ENCODE results near the gene ADRA2C.

Gene ADRA2C

GRCh38 chr4:3744232-3744631 lies 22.0 kb upstream of the ADRA2C start:
- H3K9me3 Mint-ChIP-seq: peaks cover 7% of the 10 kb centered on the region
- no peak overlapping the region for H3K27ac Mint-ChIP-seq
- intact Hi-C loops (cut with micrococcal nuclease): no loop called here
- H3K36me3 Mint-ChIP-seq (ENCODE audit: low read depth): no peaks in the 10 kb centered on the region
- H3K4me1 Mint-ChIP-seq (ENCODE audit: low read depth): no peaks in the 10 kb centered on the region
- H3K27me3 Mint-ChIP-seq: peaks cover 50% of the 10 kb centered on the region
- H3K4me3 Mint-ChIP-seq: no peak overlapping the region

GRCh38 chr4:3744901-3745300 lies 21.3 kb upstream of the ADRA2C start:
- intact Hi-C loops (cut with micrococcal nuclease): no loop called here
- Mint-ChIP-seq H3K9me3 (peaks cover 7% of the 10 kb centered on the region), H3K4me1 (ENCODE audit: low read depth) (no peaks in the 10 kb centered on the region), H3K27ac (no peak overlapping the region), H3K27me3 (peaks cover 50% of the 10 kb centered on the region), H3K4me3 (no peak overlapping the region), H3K36me3 (ENCODE audit: low read depth) (no peaks in the 10 kb centered on the region)

GRCh38 chr4:3745886-3746656 lies 20.1 kb upstream of the ADRA2C start:
- H3K27ac Mint-ChIP-seq: no peak overlapping the region
- H3K36me3 Mint-ChIP-seq (ENCODE audit: low read depth): no peaks in the 10 kb centered on the region
- H3K4me1 Mint-ChIP-seq (ENCODE audit: low read depth): no peaks in the 10 kb centered on the region
- intact Hi-C loops (cut with micrococcal nuclease): no loop called here
- peaks cover 7% of the 10 kb centered on the region for H3K9me3 Mint-ChIP-seq
- H3K4me3 Mint-ChIP-seq: no peak overlapping the region
- H3K27me3 Mint-ChIP-seq: peaks cover 50% of the 10 kb centered on the region

- intact Hi-C loops (cut with micrococcal nuclease): no loop called here
- Mint-ChIP-seq H3K27ac (no peak overlapping the region), H3K4me3 (no peak overlapping the region), H3K4me1 (ENCODE audit: low read depth) (no peaks in the 10 kb centered on the region), H3K9me3 (peaks cover 7% of the 10 kb centered on the region), H3K36me3 (ENCODE audit: low read depth) (no peaks in the 10 kb centered on the region), H3K27me3 (peaks cover 52% of the 10 kb centered on the region)
These were observed 19.2 kb upstream of the ADRA2C start for GRCh38 chr4:3746701-3747580.

- Mint-ChIP-seq H3K27me3 (peaks cover 51% of the 10 kb centered on the region), H3K27ac (no peak overlapping the region), H3K4me1 (ENCODE audit: low read depth) (no peaks in the 10 kb centered on the region), H3K4me3 (no peak overlapping the region), H3K9me3 (peaks cover 5% of the 10 kb centered on the region), H3K36me3 (ENCODE audit: low read depth) (no peaks in the 10 kb centered on the region)
- intact Hi-C loops (cut with micrococcal nuclease): no loop called here
These were observed 18.6 kb upstream of the ADRA2C start for GRCh38 chr4:3747581-3747904.

GRCh38 chr4:3748136-3748898 lies 17.9 kb upstream of the ADRA2C start:
- Mint-ChIP-seq H3K4me3 (no peak overlapping the region), H3K9me3 (no peaks in the 10 kb centered on the region), H3K4me1 (ENCODE audit: low read depth) (no peaks in the 10 kb centered on the region), H3K27ac (no peak overlapping the region), H3K27me3 (peaks cover 45% of the 10 kb centered on the region), H3K36me3 (ENCODE audit: low read depth) (no peaks in the 10 kb centered on the region)
- intact Hi-C loops (cut with micrococcal nuclease): no loop called here

GRCh38 chr4:3749081-3749480 lies 17.1 kb upstream of the ADRA2C start:
- no peak overlapping the region for H3K4me3 Mint-ChIP-seq
- H3K27me3 Mint-ChIP-seq: peaks cover 38% of the 10 kb centered on the region
- intact Hi-C loops (cut with micrococcal nuclease): no loop called here
- no peaks in the 10 kb centered on the region for H3K9me3 Mint-ChIP-seq
- H3K4me1 Mint-ChIP-seq (ENCODE audit: low read depth): no peaks in the 10 kb centered on the region
- H3K27ac Mint-ChIP-seq: no peak overlapping the region
- H3K36me3 Mint-ChIP-seq (ENCODE audit: low read depth): no peaks in the 10 kb centered on the region

GRCh38 chr4:3750334-3750733 lies 15.9 kb upstream of the ADRA2C start:
- Mint-ChIP-seq H3K4me1 (ENCODE audit: low read depth) (no peaks in the 10 kb centered on the region), H3K27ac (no peak overlapping the region), H3K4me3 (no peak overlapping the region), H3K36me3 (ENCODE audit: low read depth) (no peaks in the 10 kb centered on the region), H3K27me3 (peaks cover 30% of the 10 kb centered on the region), H3K9me3 (no peaks in the 10 kb centered on the region)
- intact Hi-C loops (cut with micrococcal nuclease): no loop called here

GRCh38 chr4:3752022-3752421 lies 14.2 kb upstream of the ADRA2C start:
- Mint-ChIP-seq H3K4me3 (no peak overlapping the region), H3K27me3 (peaks cover 20% of the 10 kb centered on the region), H3K4me1 (ENCODE audit: low read depth) (no peaks in the 10 kb centered on the region), H3K27ac (no peak overlapping the region), H3K9me3 (no peaks in the 10 kb centered on the region), H3K36me3 (ENCODE audit: low read depth) (no peaks in the 10 kb centered on the region)
- intact Hi-C loops (cut with micrococcal nuclease): no loop called here

GRCh38 chr4:3753726-3754412 lies 12.3 kb upstream of the ADRA2C start:
- H3K27ac Mint-ChIP-seq: no peak overlapping the region
- no peaks in the 10 kb centered on the region for H3K36me3 Mint-ChIP-seq (ENCODE audit: low read depth)
- no peak overlapping the region for H3K4me3 Mint-ChIP-seq

GRCh38 chr4:3756343-3757059 lies 9.7 kb upstream of the ADRA2C start:
- Mint-ChIP-seq H3K4me1 (ENCODE audit: low read depth) (no peaks in the 10 kb centered on the region), H3K9me3 (no peaks in the 10 kb centered on the region), H3K4me3 (no peak overlapping the region), H3K27me3 (peaks cover 7% of the 10 kb centered on the region), H3K27ac (no peak overlapping the region), H3K36me3 (ENCODE audit: low read depth) (no peaks in the 10 kb centered on the region)
- intact Hi-C loops (cut with micrococcal nuclease): no loop called here

More at GRCh38 chr4:3753726-3754412, 12.3 kb upstream of the ADRA2C start:
- Mint-ChIP-seq H3K9me3 (no peaks in the 10 kb centered on the region), H3K27me3 (peaks cover 7% of the 10 kb centered on the region), H3K4me1 (ENCODE audit: low read depth) (no peaks in the 10 kb centered on the region)
- intact Hi-C loops (cut with micrococcal nuclease): no loop called here

- H3K27ac Mint-ChIP-seq: no peak overlapping the region
- no peak overlapping the region for H3K4me3 Mint-ChIP-seq
- intact Hi-C loops (cut with micrococcal nuclease): no loop called here
- peaks cover 17% of the 10 kb centered on the region for H3K27me3 Mint-ChIP-seq
- no peaks in the 10 kb centered on the region for H3K4me1 Mint-ChIP-seq (ENCODE audit: low read depth)
- no peaks in the 10 kb centered on the region for H3K36me3 Mint-ChIP-seq (ENCODE audit: low read depth)
- no peaks in the 10 kb centered on the region for H3K9me3 Mint-ChIP-seq
These were observed 6.9 kb upstream of the ADRA2C start for GRCh38 chr4:3759236-3759635.

- no peak overlapping the region for H3K4me3 Mint-ChIP-seq
- H3K9me3 Mint-ChIP-seq: no peaks in the 10 kb centered on the region
- H3K4me1 Mint-ChIP-seq (ENCODE audit: low read depth): no peaks in the 10 kb centered on the region
- intact Hi-C loops (cut with micrococcal nuclease): no loop called here
- H3K36me3 Mint-ChIP-seq (ENCODE audit: low read depth): no peaks in the 10 kb centered on the region
- peaks cover 25% of the 10 kb centered on the region for H3K27me3 Mint-ChIP-seq
- no peak overlapping the region for H3K27ac Mint-ChIP-seq
These were observed 5.8 kb upstream of the ADRA2C start for GRCh38 chr4:3760346-3760745.
